B cell (primary cell): ENCODE results near the gene MYPOP.

Source experiments
- CTCF ChIP-seq: fragments of 200-600 bp; IDR thresholded peaks from one replicate; pipeline ENCODE4 v1.8.0; 2022; ENCODE audit warnings: antibody characterized with exemption, mild to moderate bottlenecking
- EZH2 ChIP-seq: IDR thresholded peaks from 2 replicates; pipeline ENCODE4 v1.6.1; 2012; ENCODE audit warnings: borderline replicate concordance, low read depth, mild to moderate bottlenecking, moderate library complexity, low read length; ENCODE audit not compliant: insufficient read depth, poor library complexity, severe bottlenecking

DNA sequence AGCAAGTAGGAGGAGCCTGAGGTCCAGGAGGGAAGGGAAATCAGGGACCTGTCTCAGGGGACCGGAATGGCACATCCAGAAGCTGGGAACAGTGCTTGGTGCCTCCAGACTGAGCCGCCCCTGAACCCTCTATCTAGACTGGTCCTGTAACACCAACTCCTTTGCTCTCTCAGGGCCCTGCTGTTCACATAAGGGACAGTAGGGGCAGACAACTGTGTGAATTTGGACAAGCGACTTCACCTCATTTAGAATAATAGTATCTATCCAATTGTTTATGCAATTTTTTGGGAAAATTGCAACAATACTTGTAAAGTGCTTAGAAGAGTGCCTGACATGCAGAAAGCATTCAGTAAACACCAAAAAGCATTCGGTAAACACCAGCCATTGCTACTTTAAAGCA, 53.5 kb downstream of the MYPOP start:
- TF ChIP-seq CTCF: peak; percentile 17
- no peak for TF ChIP-seq EZH2
